HEK293 (cell line): ENCODE data around the gene PHPT1.
A peak's percentile ranks its signal among the peaks of the same experiment; 100 is the strongest.

Source experiments
- CTCF ChIA-PET: fragments of 350-600 bp; formaldehyde crosslinking; extraction: SDS; loops from one replicate; lab custom pipeline; 2021; ENCODE audit warnings: antibody characterized with exemption; lab: Yijun Ruan, JAX
- POLR2A ChIA-PET: fragments of 300-600 bp; formaldehyde crosslinking; extraction: SDS; loops from one replicate; lab custom pipeline; 2020; ENCODE audit warnings: antibody characterized with exemption, inconsistent platforms; lab: Yijun Ruan, JAX
- H3K27ac ChIP-seq: fragments of 200-500 bp; sonication (Bioruptor generic); 2 replicates; pipeline ENCODE4 v1.5.1; 2014; ENCODE audit warnings: low read depth, low read length, control low read depth, inconsistent platforms; ENCODE audit errors: extremely low read depth
- H3K36me3 ChIP-seq, 2 experiments: fragments of 200-500 bp in 1 of 2; sonication (Bioruptor generic) in 1 of 2; 1 replicate in 1 of 2; 2 replicates in 1 of 2; pipeline ENCODE4 v1.5.1; 2014 to 2017; ENCODE audit warnings: inconsistent platforms in 2 of 2, low read length in 2 of 2; ENCODE audit not compliant: control insufficient read depth in 2 of 2, insufficient read depth in 1 of 2
- H3K4me1 ChIP-seq: fragments of 200-500 bp; sonication (Bioruptor generic); 2 replicates; pipeline ENCODE4 v1.5.1; 2014; ENCODE audit warnings: mild to moderate bottlenecking, low read length, inconsistent platforms; ENCODE audit not compliant: control insufficient read depth, insufficient read depth
- H3K4me3 ChIP-seq: 2 replicates; pipeline ENCODE4 v1.5.1; 2011; ENCODE audit warnings: low read depth, mild to moderate bottlenecking, control low read depth, low read length, moderate library complexity
- H3K9me3 ChIP-seq: fragments of 200-500 bp; sonication (Bioruptor generic); 2 replicates; pipeline ENCODE4 v1.5.1; 2014; ENCODE audit warnings: low read depth, low read length, inconsistent platforms; ENCODE audit not compliant: control insufficient read depth, insufficient read depth
- CTCF ChIP-seq: fragments of 450-650 bp; formaldehyde crosslinking; IDR thresholded peaks from 2 replicates; pipeline ENCODE4 v1.5.1; 2016; ENCODE audit warnings: missing biosample characterization, missing genetic modification characterization
- HIC1 ChIP-seq: fragments of 450-650 bp; formaldehyde crosslinking; IDR thresholded peaks from 2 replicates; pipeline ENCODE4 v1.5.1; 2016; ENCODE audit warnings: missing biosample characterization, missing genetic modification characterization
- MEIS1 ChIP-seq: sonication (generic); formaldehyde crosslinking; IDR thresholded peaks from 2 replicates; pipeline ENCODE4 v1.8.1; 2022; ENCODE audit warnings: missing genetic modification reagents, mild to moderate bottlenecking, borderline replicate concordance
- MYNN ChIP-seq: fragments of 450-650 bp; formaldehyde crosslinking; IDR thresholded peaks from 2 replicates; pipeline ENCODE4 v1.5.1; 2016; ENCODE audit warnings: missing biosample characterization, missing genetic modification characterization, borderline replicate concordance
- ZBTB21 ChIP-seq: fragments of 450-650 bp; formaldehyde crosslinking; IDR thresholded peaks from 2 replicates; pipeline ENCODE4 v1.5.1; 2017; ENCODE audit warnings: missing biosample characterization, missing genetic modification characterization
- ZNF2 ChIP-seq: fragments of 450-650 bp; formaldehyde crosslinking; IDR thresholded peaks from 2 replicates; pipeline ENCODE4 v1.5.1; 2016; ENCODE audit warnings: missing biosample characterization, missing genetic modification characterization
- ZNF292 ChIP-seq: fragments of 450-650 bp; formaldehyde crosslinking; IDR thresholded peaks from 2 replicates; pipeline ENCODE4 v1.5.1; 2016; ENCODE audit warnings: low read depth, missing biosample characterization, missing genetic modification characterization, borderline replicate concordance
- ZNF488 ChIP-seq: fragments of 450-650 bp; formaldehyde crosslinking; IDR thresholded peaks from 2 replicates; pipeline ENCODE4 v1.5.1; 2016; ENCODE audit warnings: missing biosample characterization, missing genetic modification characterization
- ZNF600 ChIP-seq: fragments of 450-650 bp; formaldehyde crosslinking; IDR thresholded peaks from 2 replicates; pipeline ENCODE4 v1.5.1; 2016; ENCODE audit warnings: missing biosample characterization, missing genetic modification characterization
- ZNF624 ChIP-seq: fragments of 450-650 bp; formaldehyde crosslinking; IDR thresholded peaks from 2 replicates; pipeline ENCODE4 v1.5.1; 2017; ENCODE audit warnings: missing biosample characterization, missing genetic modification characterization
- ZNF626 ChIP-seq: fragments of 450-650 bp; sonication (Bioruptor Pico); formaldehyde crosslinking; IDR thresholded peaks from 2 replicates; pipeline ENCODE4 v1.5.1; 2018; ENCODE audit warnings: missing biosample characterization, missing genetic modification characterization, inconsistent platforms
- ZNF645 ChIP-seq: fragments of 450-650 bp; formaldehyde crosslinking; IDR thresholded peaks from 2 replicates; pipeline ENCODE4; 2016; ENCODE audit warnings: missing biosample characterization, missing genetic modification characterization
- ZNF692 ChIP-seq: fragments of 450-650 bp; formaldehyde crosslinking; IDR thresholded peaks from 2 replicates; pipeline ENCODE4 v1.5.1; 2016; ENCODE audit warnings: missing biosample characterization, missing genetic modification characterization
- ZNF707 ChIP-seq: fragments of 450-650 bp; formaldehyde crosslinking; IDR thresholded peaks from 2 replicates; pipeline ENCODE4 v1.5.1; 2016; ENCODE audit warnings: missing biosample characterization, missing genetic modification characterization

The PHPT1 gene

GRCh38 chr9:136827794-136828473 is 21.3 kb upstream of the PHPT1 start (continued):
- TF ChIP-seq ZNF488 (tag by site-specific recombination) (no peak), ZNF645 (tag by site-specific recombination) (no peak), ZNF707 (tag by site-specific recombination) (no peak), ZNF2 (tag by site-specific recombination) (no peak), HIC1 (no peak), ZNF624 (tag by site-specific recombination) (no peak), ZNF600 (tag by site-specific recombination) (no peak), MEIS1 (CRISPR knock-in tag) (no peak)

- TF ChIP-seq MYNN (tag by site-specific recombination), result no peak
- no peak for TF ChIP-seq ZBTB21 (tag by site-specific recombination)
- TF ChIP-seq ZNF626 (tag by site-specific recombination), result no peak
- TF ChIP-seq ZNF645 (tag by site-specific recombination), result no peak
- no peak for TF ChIP-seq ZNF692 (tag by site-specific recombination)
- no peaks in the 10 kb centered on the region for H3K4me1 ChIP-seq
- ChIA-PET POLR2A (interaction anchor here (1.4 kb wide), 1 partner anchor 12 kb away, joined by 5 read pairs; no protein-coding TSS in a partner anchor), CTCF (interaction anchor here (1.0 to 1.2 kb wide), 2 partner anchors 14 to 201 kb away, joined by 3 to 5 read pairs; no protein-coding TSS in a partner anchor)
- no peak overlapping the region for H3K27ac ChIP-seq
- peaks cover 0 to 88% of the 10 kb centered on the region in 2 experiments; a peak in 1 of 3 replicates for H3K36me3 ChIP-seq
- no peaks in the 10 kb centered on the region for H3K9me3 ChIP-seq
- no peak overlapping the region for H3K4me3 ChIP-seq
Observed at GRCh38 chr9:136828474-136829140, 20.6 kb upstream of the PHPT1 start.

- Histone ChIP-seq H3K9me3 (no peaks in the 10 kb centered on the region), H3K36me3 (peaks cover 0 to 86% of the 10 kb centered on the region in 2 experiments; a peak in 1 of 3 replicates), H3K4me1 (no peaks in the 10 kb centered on the region), H3K27ac (no peak overlapping the region)
- ChIA-PET CTCF (interaction anchor here (1.0 kb wide), 1 partner anchor 14 kb away, joined by 3 read pairs; no protein-coding TSS in a partner anchor), POLR2A (interaction anchor here (0.6 to 1.4 kb wide), 2 partner anchors 13 to 49 kb away, joined by 3 to 5 read pairs; no protein-coding TSS in a partner anchor)
- TF ChIP-seq CTCF (tag by site-specific recombination) (peak; percentile 43; the same call in 1 of the 2 replicates), ZNF292 (tag by site-specific recombination) (no peak)
- TF ChIP-seq, all 188 proteins: peak for 1
- H3K4me3 ChIP-seq, result no peak overlapping the region
Observed at GRCh38 chr9:136829412-136829811, 19.8 kb upstream of the PHPT1 start.
